Breast epithelium (tissue), 4 donors: ENCODE results near the gene TMEM59. TPM values are rescaled to one million over a fixed set of nuclear protein-coding genes. Genes with fewer than 3 reads are reported as not detected.
A peak's percentile ranks its signal among the peaks of the same experiment; 100 is the strongest.

Source experiments
- DNase-seq, 2 donors: peaks; one replicate each; pipeline ENCODE4 v3.0.0-alpha.2; 2019; ENCODE audit warnings: low spot score in 2 of 2
- H3K27ac ChIP-seq, 2 donors: fragments of 200-600 bp; sonication (generic) in 1 of 2; one replicate each; pipeline ENCODE4 v1.5.1; 2016 to 2019; ENCODE audit warnings: mild to moderate bottlenecking in 1 of 2
- H3K27me3 ChIP-seq, 2 donors: fragments of 200-600 bp; sonication (generic) in 1 of 2; one replicate each; pipeline versions ENCODE4 v1.5.1 to v1.6.0; 2017 to 2019; ENCODE audit warnings: control low read depth in 1 of 2, mild to moderate bottlenecking in 1 of 2
- H3K36me3 ChIP-seq: fragments of 200-600 bp; one replicate; pipeline ENCODE4 v1.5.1; 2019
- H3K4me1 ChIP-seq, 2 donors: fragments of 200-600 bp; sonication (generic); one replicate each; pipeline ENCODE4 v1.5.1; 2016 to 2019; ENCODE audit warnings: control low read depth in 1 of 2
- H3K4me3 ChIP-seq, 3 donors: fragments of 200-600 bp; sonication (generic); 1 replicate in 2 of 3; 2 replicates in 1 of 3; pipeline ENCODE4 v1.5.1; 2016 to 2019; ENCODE audit warnings: mild to moderate bottlenecking in 3 of 3, moderate library complexity in 2 of 3
- H3K9me3 ChIP-seq, 2 donors: fragments of 200-600 bp; sonication (generic) in 1 of 2; one replicate each; pipeline ENCODE4 v1.5.1; 2016 to 2019; ENCODE audit warnings: control low read depth in 1 of 2
- POLR2A ChIP-seq: fragments of 450-650 bp; IDR thresholded peaks from one replicate; pipeline ENCODE4 v1.6.1; 2016; ENCODE audit warnings: antibody characterized with exemption, mild to moderate bottlenecking, moderate library complexity
- POLR2AphosphoS5 ChIP-seq, 3 donors: sonication (generic); formaldehyde crosslinking; IDR thresholded peaks; one replicate each; pipeline ENCODE4 v1.6.1; 2017; ENCODE audit warnings: antibody characterized with exemption in 3 of 3
- intact Hi-C: fragments of 100-400 bp; cut with DNase I; formaldehyde crosslinking; loops from one replicate; pipeline ENCODE4 v1.15.1; 2023; ENCODE audit warnings: low total_unique reads
- total RNA-seq, 3 donors: library from RNA; depleted of rRNA; stranded (reverse); fragments of >200 nt; gene quantifications; one replicate each; pipeline ENCODE4 v1.1.0, GENCODE V29; 2016
- TF ChIP-seq, protein P1 (sequence below), 3 donors: fragments of 450-650 bp; IDR thresholded peaks; one replicate each; pipeline ENCODE4 v1.5.1; 2016 to 2017; ENCODE audit warnings: antibody characterized with exemption in 3 of 3, mild to moderate bottlenecking in 3 of 3, moderate library complexity in 3 of 3

The TMEM59 gene
- total RNA-seq, 3 donors from 2014 or later, result 348 to 498 (median 388) TPM

GRCh38 chr1:54070171-54070837 is 17.3 kb upstream of the TMEM59 start:
- intact Hi-C loops, result no loop called here
- TF ChIP-seq POLR2AphosphoS5 (IDR thresholded peaks at IDR 0.05) (no peak), POLR2A (no peak)
- TF ChIP-seq, protein P1, sequence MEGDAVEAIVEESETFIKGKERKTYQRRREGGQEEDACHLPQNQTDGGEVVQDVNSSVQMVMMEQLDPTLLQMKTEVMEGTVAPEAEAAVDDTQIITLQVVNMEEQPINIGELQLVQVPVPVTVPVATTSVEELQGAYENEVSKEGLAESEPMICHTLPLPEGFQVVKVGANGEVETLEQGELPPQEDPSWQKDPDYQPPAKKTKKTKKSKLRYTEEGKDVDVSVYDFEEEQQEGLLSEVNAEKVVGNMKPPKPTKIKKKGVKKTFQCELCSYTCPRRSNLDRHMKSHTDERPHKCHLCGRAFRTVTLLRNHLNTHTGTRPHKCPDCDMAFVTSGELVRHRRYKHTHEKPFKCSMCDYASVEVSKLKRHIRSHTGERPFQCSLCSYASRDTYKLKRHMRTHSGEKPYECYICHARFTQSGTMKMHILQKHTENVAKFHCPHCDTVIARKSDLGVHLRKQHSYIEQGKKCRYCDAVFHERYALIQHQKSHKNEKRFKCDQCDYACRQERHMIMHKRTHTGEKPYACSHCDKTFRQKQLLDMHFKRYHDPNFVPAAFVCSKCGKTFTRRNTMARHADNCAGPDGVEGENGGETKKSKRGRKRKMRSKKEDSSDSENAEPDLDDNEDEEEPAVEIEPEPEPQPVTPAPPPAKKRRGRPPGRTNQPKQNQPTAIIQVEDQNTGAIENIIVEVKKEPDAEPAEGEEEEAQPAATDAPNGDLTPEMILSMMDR (IDR thresholded peaks at IDR 0.05), result peak in 2 of 3 donors; percentile 59 to 75

DNA sequence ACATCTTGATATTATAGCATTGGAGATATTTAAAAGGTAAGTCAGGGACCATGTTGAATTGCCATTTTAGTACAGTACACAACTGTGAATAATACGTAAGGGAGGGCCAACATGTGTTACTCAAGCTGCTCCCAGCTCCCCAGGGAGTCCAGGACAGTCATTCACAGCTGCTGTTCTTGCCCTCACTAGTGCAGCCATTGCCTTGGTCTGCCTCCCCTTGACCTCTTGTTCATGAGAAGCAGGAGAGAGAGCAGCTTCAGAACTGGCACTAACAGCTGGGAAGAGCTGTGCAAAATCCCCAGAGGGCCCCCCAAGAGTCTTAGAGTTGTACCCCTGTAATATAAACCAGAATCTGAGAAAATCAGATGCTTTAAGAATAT is 16.8 kb upstream of the TMEM59 start:
- H3K27ac ChIP-seq, result no peak overlapping the region
- H3K27me3 ChIP-seq, result no peaks in the 10 kb centered on the region
- no peaks in the 10 kb centered on the region for H3K36me3 ChIP-seq
- H3K9me3 ChIP-seq, result no peaks in the 10 kb centered on the region
- H3K4me3 ChIP-seq, result no peak overlapping the region
- intact Hi-C loops, result no loop called here
- no peak for DNase-seq
- TF ChIP-seq POLR2A, result no peak
- TF ChIP-seq, protein P1 (IDR thresholded peaks at IDR 0.05), result no peak
- no peak for TF ChIP-seq POLR2AphosphoS5 (IDR thresholded peaks at IDR 0.05)
- no peaks in the 10 kb centered on the region for H3K4me1 ChIP-seq

More at GRCh38 chr1:54070171-54070837, 17.3 kb upstream of the TMEM59 start:
- DNase-seq, result no peak
- no peak overlapping the region for H3K27ac ChIP-seq
- H3K36me3 ChIP-seq, result no peaks in the 10 kb centered on the region
- H3K4me3 ChIP-seq, result no peak overlapping the region
- H3K27me3 ChIP-seq, result no peaks in the 10 kb centered on the region
- H3K4me1 ChIP-seq, result no peaks in the 10 kb centered on the region
- H3K9me3 ChIP-seq, result no peaks in the 10 kb centered on the region

DNA sequence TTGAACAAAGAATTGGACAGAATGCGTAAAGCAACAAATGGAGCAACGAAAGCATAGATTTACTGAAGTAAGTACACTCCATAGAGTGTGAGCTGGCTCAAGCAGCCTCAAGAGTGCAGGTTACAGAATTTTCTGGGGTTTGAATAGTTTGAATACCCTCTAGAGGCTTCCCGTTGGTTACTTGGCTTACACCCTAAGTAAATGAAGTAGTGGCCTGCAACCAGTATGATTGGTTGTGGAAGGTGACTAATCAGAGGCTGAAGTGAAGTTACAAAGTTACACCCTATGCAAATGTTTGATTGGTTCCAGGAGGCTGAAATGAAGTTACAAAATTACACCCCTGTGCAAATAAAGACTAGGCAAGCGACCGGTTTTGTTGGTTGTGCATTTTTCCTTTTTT is 11.3 kb upstream of the TMEM59 start:
- no peaks in the 10 kb centered on the region for H3K27me3 ChIP-seq
- no peak for TF ChIP-seq POLR2AphosphoS5 (IDR thresholded peaks at IDR 0.05)
- no peak for TF ChIP-seq POLR2A
- TF ChIP-seq, protein P1 (IDR thresholded peaks at IDR 0.05), result no peak
- intact Hi-C loops, result no loop called here
- no peaks in the 10 kb centered on the region for H3K4me1 ChIP-seq
- H3K27ac ChIP-seq, result no peak overlapping the region
- H3K9me3 ChIP-seq, result no peaks in the 10 kb centered on the region
- H3K36me3 ChIP-seq, result no peaks in the 10 kb centered on the region
- no peak overlapping the region for H3K4me3 ChIP-seq
- DNase-seq, result no peak

GRCh38 chr1:54054438-54054749 is 1.4 kb upstream of the TMEM59 start:
- H3K27ac ChIP-seq, result no peak overlapping the region
- H3K9me3 ChIP-seq, result no peaks in the 10 kb centered on the region
- DNase-seq, result no peak
- peaks cover 2 to 24% of the 10 kb centered on the region in 2 donors for H3K4me1 ChIP-seq
- H3K27me3 ChIP-seq, result no peaks in the 10 kb centered on the region
- no peaks in the 10 kb centered on the region for H3K36me3 ChIP-seq
- TF ChIP-seq POLR2A (no peak), POLR2AphosphoS5 (IDR thresholded peaks at IDR 0.05) (no peak)
- TF ChIP-seq, protein P1 (IDR thresholded peaks at IDR 0.05), result no peak
- intact Hi-C loops, result no loop called here
- H3K4me3 ChIP-seq, result peak overlapping the region in 2 of 3 donors; percentile 82 to 99

GRCh38 chr1:54053745-54054437 is 887 bp upstream of the TMEM59 start:
- H3K4me3 ChIP-seq, result peak overlapping the region; percentile 82 to 99 (median 83)
- H3K9me3 ChIP-seq, result no peaks in the 10 kb centered on the region
- H3K27me3 ChIP-seq, result no peaks in the 10 kb centered on the region
- peaks cover 2 to 29% of the 10 kb centered on the region in 2 donors for H3K4me1 ChIP-seq
- H3K27ac ChIP-seq, result peak overlapping the region; percentile 97 to 99
- no peak for DNase-seq
- intact Hi-C loops, result no loop called here
- TF ChIP-seq POLR2A (no peak), POLR2AphosphoS5 (IDR thresholded peaks at IDR 0.05) (no peak)
- TF ChIP-seq, protein P1 (IDR thresholded peaks at IDR 0.05), result no peak
- H3K36me3 ChIP-seq, result no peaks in the 10 kb centered on the region
